CD4-positive, alpha-beta T cell treated with Interleukin-17A for 4 hours (primary cell): Measurements from ENCODE around the gene TAL1.
"Not testable (repeated sequence)": the region's sequence is repeated elsewhere in the genome, so short reads cannot be mapped to it uniquely, and the experiment has no call there.

Experiments used
- DNase-seq: peaks from one replicate; pipeline ENCODE4 v3.0.0-alpha.2; 2020; ENCODE audit warnings: mixed read lengths

Gene TAL1

DNA sequence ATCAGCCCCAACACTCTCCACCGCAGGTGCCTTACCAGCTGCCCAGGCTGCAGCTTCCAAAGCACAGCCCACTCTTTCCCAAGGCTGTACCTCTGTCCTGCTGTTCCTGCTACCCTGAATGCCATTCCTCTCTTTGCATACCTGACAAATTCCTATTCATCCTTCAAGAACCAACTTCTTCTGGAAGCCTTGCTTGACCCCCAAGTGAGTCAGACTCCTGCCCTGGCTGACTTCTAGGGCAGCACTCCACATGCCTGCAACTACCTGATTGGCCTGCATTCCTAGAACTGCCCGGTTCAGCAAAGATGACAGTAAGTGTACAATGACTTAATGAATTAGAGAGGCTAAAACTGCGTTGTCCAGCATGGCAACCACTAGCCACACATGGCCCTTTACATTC is 21.4 kb downstream of the TAL1 start:
- DNase-seq = no peak

DNA sequence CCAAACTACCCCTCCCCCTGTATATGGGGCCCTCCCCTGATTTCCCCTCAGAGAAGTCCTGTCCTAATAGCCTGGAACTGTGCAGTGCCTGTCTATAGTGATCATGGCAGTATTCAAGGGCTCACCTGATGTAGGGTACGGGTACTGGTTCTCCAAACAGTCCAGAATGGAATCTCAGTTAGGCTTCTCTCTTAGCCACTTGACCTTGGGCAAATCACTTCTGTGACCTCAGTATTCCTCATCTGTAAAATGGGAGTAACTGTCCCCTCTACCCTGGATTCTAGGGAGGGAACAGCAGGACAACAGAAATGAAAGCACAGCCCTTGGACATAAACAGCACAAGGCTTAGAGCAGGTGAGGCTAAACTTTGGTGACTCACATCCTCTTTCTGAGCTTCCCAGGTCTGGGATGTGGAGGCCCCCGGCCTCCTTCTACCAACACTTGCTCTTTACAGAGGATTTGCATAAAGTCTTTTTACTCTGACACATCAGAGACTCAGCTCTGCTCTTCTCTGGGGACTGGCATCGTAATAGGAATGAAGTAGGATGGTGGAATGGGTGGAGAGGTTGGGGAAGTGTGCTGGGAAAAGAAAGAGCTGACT is 22.2 kb downstream of the TAL1 start:
- DNase-seq = no peak

GRCh38 chr1:47209091-47209490 is 22.9 kb downstream of the TAL1 start:
- DNase-seq = no peak

GRCh38 chr1:47208374-47208850 is 23.6 kb downstream of the TAL1 start:
- no peak for DNase-seq

DNA sequence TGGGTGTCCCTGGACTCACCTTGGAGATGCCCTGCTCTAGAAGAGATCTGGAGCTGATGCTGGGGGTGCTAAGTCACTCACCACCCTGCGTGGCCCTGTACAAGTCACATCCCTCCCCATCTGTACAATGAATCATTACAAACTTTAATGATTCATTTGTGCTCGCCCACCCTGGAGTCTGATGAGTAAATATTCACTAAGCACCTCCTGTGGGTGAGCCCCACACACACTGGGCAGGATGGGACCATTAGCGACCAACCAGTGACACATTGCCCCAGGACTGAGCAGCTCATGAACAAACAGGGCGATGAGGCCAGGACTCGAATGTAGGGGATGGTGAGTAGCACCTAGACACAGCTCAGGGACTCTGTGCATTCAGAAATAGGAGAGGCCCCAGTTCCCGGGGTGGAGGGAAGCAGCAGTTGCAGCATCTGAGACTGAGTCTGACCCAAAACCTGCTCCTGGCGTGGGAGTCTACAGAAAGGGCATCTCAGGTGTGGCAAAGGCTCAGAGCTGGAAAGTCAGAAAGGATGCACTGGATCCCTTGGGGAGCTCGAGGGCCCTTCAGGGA is 24.1 kb downstream of the TAL1 start:
- no peak for DNase-seq

- no peak for DNase-seq
Measured at GRCh38 chr1:47205918-47206317, 26.1 kb downstream of the TAL1 start.

- DNase-seq = not testable (repeated sequence)
Measured at GRCh38 chr1:47203504-47203903, 28.5 kb downstream of the TAL1 start.

- no peak for DNase-seq
Measured at GRCh38 chr1:47201179-47201578, 30.8 kb downstream of the TAL1 start.

GRCh38 chr1:47198214-47198613 is 33.8 kb downstream of the TAL1 start:
- DNase-seq = no peak

DNA sequence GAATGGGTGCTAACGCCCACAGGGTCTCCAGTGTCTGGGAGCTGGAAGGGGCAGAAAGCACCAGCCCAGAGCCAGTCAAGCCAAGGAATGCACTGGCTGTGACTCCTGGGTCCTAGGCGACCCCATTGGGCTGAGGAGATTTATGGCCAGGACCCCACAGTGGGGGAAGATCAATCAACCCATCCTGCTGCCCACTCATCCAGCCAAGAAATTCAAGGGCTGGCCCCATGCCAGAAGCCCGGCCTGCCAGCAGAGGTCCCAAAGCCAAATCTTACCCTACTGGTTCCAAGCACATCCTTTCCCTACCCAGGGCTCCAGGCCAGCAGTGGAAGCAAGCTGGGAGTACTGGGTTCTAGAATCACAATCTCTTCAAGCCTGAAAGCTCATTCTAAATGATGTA is 35.4 kb downstream of the TAL1 start:
- DNase-seq = no peak

DNA sequence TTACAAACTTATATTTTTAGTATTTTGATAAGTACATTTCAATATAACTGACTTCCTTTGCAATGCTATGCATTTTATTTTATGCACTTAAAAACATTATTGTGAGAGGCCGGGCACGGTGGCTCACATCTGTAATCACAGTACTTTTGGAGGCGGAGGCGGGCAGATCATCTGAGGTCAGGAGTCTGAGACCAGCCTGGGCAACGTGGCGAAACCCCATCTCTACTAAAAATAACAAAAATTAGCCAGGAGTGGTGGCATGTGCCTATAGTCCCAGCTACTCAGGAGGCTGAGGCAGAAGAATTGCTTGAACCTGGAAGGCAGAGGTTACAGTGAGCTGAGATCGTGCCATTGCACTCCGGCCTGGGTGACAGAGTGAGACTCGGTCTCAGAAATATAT is 36.0 kb downstream of the TAL1 start:
- not testable (repeated sequence) for DNase-seq

DNA sequence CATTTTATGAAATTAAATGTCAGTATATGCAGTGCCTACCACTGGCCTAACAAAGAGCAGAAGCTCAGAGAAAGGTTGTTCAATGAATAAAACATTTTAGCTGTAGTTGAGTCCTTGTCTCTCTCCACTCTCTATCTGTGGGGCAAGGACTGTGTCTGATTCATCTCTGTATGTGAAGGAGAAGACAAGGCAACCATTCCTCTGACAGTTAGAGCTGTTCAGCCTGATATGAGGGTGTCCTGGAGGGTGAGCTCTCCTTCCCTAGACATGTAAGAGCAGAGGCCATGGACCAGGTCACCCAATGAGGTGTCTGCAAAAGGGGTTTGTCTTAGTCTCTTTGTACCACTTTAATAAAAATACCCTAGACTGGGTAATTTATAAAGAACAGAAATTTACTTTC is 37.7 kb downstream of the TAL1 start:
- no peak for DNase-seq

DNA sequence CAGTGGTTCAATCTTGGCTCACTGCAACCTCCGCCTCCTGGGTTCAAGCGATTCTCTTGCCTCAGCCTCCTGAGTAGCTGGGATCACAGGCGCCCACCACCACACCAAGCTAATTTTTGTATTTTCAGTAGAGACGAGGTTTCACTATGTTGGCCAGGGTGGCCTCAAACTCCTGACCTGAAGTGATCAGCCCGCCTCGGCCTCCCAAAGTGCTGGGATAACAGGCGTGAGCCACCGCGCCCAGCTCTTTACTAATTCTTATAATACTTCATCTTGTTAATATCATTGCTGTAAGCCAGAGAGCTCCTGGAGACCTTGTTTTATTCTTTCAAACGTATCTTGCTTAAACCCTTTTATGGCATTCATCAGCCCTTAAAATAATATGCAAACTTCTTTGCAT is 38.5 kb downstream of the TAL1 start:
- not testable (repeated sequence) for DNase-seq

GRCh38 chr1:47192458-47193384 is 39.3 kb downstream of the TAL1 start:
- DNase-seq = peak; percentile 67

DNA sequence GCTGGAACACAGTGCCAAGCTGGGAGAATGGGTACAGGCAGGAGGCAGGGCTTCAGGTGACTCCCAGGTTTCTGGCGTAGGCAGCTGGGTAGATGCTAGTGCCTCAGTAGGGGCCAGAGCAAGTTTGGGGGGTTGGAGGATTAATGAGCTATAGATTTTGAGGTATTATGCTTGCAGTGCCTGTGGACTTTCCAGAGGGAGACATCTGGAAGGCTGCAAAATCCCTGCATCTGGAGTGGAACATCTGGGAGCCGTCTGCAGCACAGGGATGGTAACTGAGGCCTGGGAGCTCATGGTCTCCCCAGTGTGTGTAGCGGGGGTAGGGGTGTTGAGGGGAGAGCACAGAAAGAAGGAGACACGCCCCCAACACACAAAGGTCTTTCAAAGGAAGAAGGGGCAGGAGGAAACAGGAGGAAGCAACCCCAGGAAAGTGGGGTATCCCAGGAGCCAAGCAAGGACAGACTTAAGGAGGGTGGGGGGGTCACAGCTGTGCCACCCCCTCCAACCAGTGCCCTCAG is 40.0 kb downstream of the TAL1 start:
- no peak for DNase-seq

DNA sequence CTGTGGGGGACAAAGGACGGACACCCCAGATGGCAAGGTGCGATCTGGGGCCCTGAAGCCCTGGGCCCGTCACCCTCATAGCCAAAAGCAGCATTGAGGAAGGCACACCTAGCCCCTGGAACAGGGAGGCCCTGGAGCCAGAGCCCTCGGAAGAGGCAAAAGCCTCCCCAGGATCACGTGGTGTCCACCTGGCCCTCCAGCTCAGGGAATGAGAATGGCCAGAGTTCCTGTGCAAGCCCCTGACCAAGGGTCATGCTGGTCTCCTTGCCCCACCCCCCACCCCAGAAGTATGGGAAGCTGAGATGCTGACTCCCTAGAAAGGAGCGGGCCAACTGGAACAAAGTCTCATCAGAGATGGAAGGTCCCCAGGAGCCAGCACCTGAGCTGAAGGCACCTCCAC is 41.2 kb downstream of the TAL1 start:
- no peak for DNase-seq

DNA sequence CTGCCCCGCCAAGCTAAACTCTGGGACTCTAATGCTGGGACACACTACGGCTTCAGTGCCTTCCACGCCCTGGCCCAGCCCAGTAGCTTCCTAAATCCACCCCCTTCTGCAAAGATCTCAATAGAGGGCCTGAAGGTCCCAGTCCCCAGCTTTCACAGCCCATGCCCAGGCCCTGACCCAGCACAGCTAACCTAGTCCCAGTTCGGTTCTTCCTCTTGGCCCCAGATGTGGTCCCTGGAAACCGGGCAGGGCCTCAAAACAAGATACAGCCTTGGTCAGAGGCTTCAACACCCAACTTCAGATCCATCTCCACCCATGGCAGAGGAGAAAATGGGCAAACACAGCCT is 41.5 kb downstream of the TAL1 start:
- no peak for DNase-seq

DNA sequence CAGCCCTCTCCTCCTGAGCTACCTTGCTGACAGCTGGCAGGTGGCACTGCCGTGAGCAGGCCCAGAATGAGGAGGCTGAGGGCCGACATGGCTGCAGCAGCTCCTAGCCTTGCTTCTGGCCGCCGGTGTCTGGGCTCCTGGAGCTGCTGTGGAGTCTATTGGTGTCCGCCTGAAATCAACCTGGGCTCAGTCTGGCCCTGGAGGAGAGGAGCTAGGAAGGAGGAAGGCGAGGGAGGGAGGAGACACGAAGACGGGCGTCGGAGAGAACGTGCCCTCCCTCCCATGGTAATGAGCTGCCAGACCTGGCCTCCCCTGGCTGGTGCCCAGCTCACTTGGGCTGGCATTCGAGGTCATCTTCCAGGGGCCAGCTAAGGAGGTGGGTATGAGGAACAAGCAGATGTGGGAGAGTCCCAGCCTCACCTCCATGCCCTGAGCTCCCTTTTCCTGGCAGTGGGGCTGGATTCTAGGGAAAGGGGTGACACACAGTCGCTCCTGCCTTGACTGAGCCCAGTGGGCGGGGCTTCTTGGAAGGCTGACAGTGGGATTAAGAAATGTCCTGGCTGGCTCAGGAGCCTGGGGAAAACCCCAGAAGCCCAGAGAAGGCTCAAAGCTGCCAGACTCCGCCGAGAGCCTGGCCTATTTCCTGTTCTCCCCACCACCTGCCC is 42.0 kb downstream of the TAL1 start, which contains the start of gene PDZK1IP1:
PDZK1IP1 (minus strand) TSS at position 193 of the 665 bp plus-strand sequence; CDS start at position 89, 104 bp downstream.
- DNase-seq = no peak

- DNase-seq = no peak
Measured at GRCh38 chr1:47188791-47189785, 42.9 kb downstream of the TAL1 start.

- DNase-seq = no peak
Measured at GRCh38 chr1:47187926-47188250, 44.1 kb downstream of the TAL1 start.

- no peak for DNase-seq
Measured at GRCh38 chr1:47187231-47187925, 44.6 kb downstream of the TAL1 start.
